LNCaP clone FGC (cell line): ENCODE results near the gene XXYLT1.

Experiments
- DNase-seq: peaks from one replicate; pipeline ENCODE4 v3.0.0-alpha.2; 2011; ENCODE audit warnings: low read depth
- H3K4me3 ChIP-seq: 2 replicates; pipeline ENCODE4 v1.5.1; 2011; ENCODE audit warnings: mild to moderate bottlenecking, low read depth, low read length, control low read depth
- CTCF ChIP-seq: IDR thresholded peaks from 2 replicates; pipeline ENCODE4 v1.5.1; 2012; ENCODE audit warnings: mild to moderate bottlenecking; ENCODE audit not compliant: control insufficient read depth, insufficient read depth; ENCODE audit errors: extremely low read depth

XXYLT1 gene

GRCh38 chr3:195183071-195183776, 87.7 kb downstream of the XXYLT1 start:
- TF ChIP-seq CTCF: no peak
- no peak for DNase-seq
- H3K4me3 ChIP-seq: no peak overlapping the region

- no peak overlapping the region; the same call in 1 of the 2 replicates for H3K4me3 ChIP-seq
- DNase-seq: peak; percentile 79
- no peak for TF ChIP-seq CTCF
Observed at GRCh38 chr3:195182470-195182795, 88.5 kb downstream of the XXYLT1 start.

GRCh38 chr3:195181741-195182469, 89.1 kb downstream of the XXYLT1 start:
- no peak for TF ChIP-seq CTCF
- no peak overlapping the region for H3K4me3 ChIP-seq
- peak; percentile 93 for DNase-seq

- no peak for DNase-seq
- no peak for TF ChIP-seq CTCF
Observed at GRCh38 chr3:195181113-195181498, 89.9 kb downstream of the XXYLT1 start.

GRCh38 chr3:195180490-195181112, 90.4 kb downstream of the XXYLT1 start:
- DNase-seq: no peak
- H3K4me3 ChIP-seq: no peak overlapping the region
- no peak for TF ChIP-seq CTCF

More at GRCh38 chr3:195181113-195181498, 89.9 kb downstream of the XXYLT1 start:
- H3K4me3 ChIP-seq: no peak overlapping the region

GRCh38 chr3:195179776-195180489, 91.0 kb downstream of the XXYLT1 start:
- TF ChIP-seq CTCF: no peak
- no peak for DNase-seq
- no peak overlapping the region for H3K4me3 ChIP-seq
